ENCODE results near the gene WDR87.

Gene WDR87

GRCh38 chr19:37902668-37903067 lies 3.7 kb downstream of the WDR87 start:
- peak; percentile 83 for TF ChIP-seq CTCF (IDR thresholded peaks at IDR 0.05)
- no peak overlapping the region for H3K4me3 Mint-ChIP-seq

GRCh38 chr19:37899966-37900365 lies 6.4 kb downstream of the WDR87 start:
- Mint-ChIP-seq H3K9me3 (no peaks in the 10 kb centered on the region), H3K36me3 (ENCODE audit: low read depth) (no peaks in the 10 kb centered on the region), H3K27ac (no peak overlapping the region), H3K4me1 (peaks cover 10% of the 10 kb centered on the region), H3K27me3 (ENCODE audit: low read depth, poor library complexity) (peaks cover 6% of the 10 kb centered on the region), H3K4me3 (no peak overlapping the region)
- no peak for TF ChIP-seq CTCF (IDR thresholded peaks at IDR 0.05)
- no peak for DNase-seq

More at GRCh38 chr19:37902668-37903067, 3.7 kb downstream of the WDR87 start:
- Mint-ChIP-seq H3K9me3 (no peaks in the 10 kb centered on the region), H3K4me1 (peaks cover 20% of the 10 kb centered on the region), H3K27me3 (ENCODE audit: low read depth, poor library complexity) (no peaks in the 10 kb centered on the region), H3K36me3 (ENCODE audit: low read depth) (no peaks in the 10 kb centered on the region), H3K27ac (no peak overlapping the region)
- peak; percentile 85 for DNase-seq

GRCh38 chr19:37899453-37899852 lies 6.9 kb downstream of the WDR87 start:
- Mint-ChIP-seq H3K27me3 (ENCODE audit: low read depth, poor library complexity) (peaks cover 6% of the 10 kb centered on the region), H3K4me1 (peaks cover 10% of the 10 kb centered on the region), H3K36me3 (ENCODE audit: low read depth) (no peaks in the 10 kb centered on the region), H3K27ac (no peak overlapping the region), H3K9me3 (no peaks in the 10 kb centered on the region), H3K4me3 (no peak overlapping the region)
- TF ChIP-seq CTCF (IDR thresholded peaks at IDR 0.05): no peak
- DNase-seq: no peak

GRCh38 chr19:37896180-37896579 lies 10.2 kb downstream of the WDR87 start:
- H3K27me3 Mint-ChIP-seq (ENCODE audit: low read depth, poor library complexity): peaks cover 24% of the 10 kb centered on the region
- H3K4me3 Mint-ChIP-seq: no peak overlapping the region
- no peaks in the 10 kb centered on the region for H3K36me3 Mint-ChIP-seq (ENCODE audit: low read depth)
- no peak overlapping the region for H3K27ac Mint-ChIP-seq
- H3K4me1 Mint-ChIP-seq: peaks cover 10% of the 10 kb centered on the region
- no peak for TF ChIP-seq CTCF (IDR thresholded peaks at IDR 0.05)
- H3K9me3 Mint-ChIP-seq: peaks cover 4% of the 10 kb centered on the region
- no peak for DNase-seq

- no peak for DNase-seq
- no peak overlapping the region for H3K4me3 Mint-ChIP-seq
- peaks cover 24% of the 10 kb centered on the region for H3K27me3 Mint-ChIP-seq (ENCODE audit: low read depth, poor library complexity)
- TF ChIP-seq CTCF (IDR thresholded peaks at IDR 0.05): no peak
- peaks cover 4% of the 10 kb centered on the region for H3K9me3 Mint-ChIP-seq
- H3K36me3 Mint-ChIP-seq (ENCODE audit: low read depth): no peaks in the 10 kb centered on the region
- H3K4me1 Mint-ChIP-seq: peaks cover 9% of the 10 kb centered on the region
- no peak overlapping the region for H3K27ac Mint-ChIP-seq
Measured at GRCh38 chr19:37893845-37894575, 12.4 kb downstream of the WDR87 start.

- no peak for TF ChIP-seq CTCF (IDR thresholded peaks at IDR 0.05)
- H3K9me3 Mint-ChIP-seq: peaks cover 41% of the 10 kb centered on the region
- H3K36me3 Mint-ChIP-seq (ENCODE audit: low read depth): no peaks in the 10 kb centered on the region
- H3K4me1 Mint-ChIP-seq: no peaks in the 10 kb centered on the region
- no peak for DNase-seq
- H3K27ac Mint-ChIP-seq: no peak overlapping the region
- H3K27me3 Mint-ChIP-seq (ENCODE audit: low read depth, poor library complexity): peaks cover 9% of the 10 kb centered on the region
- no peak overlapping the region for H3K4me3 Mint-ChIP-seq
Measured at GRCh38 chr19:37886571-37886970, 19.8 kb downstream of the WDR87 start.
